ENCODE data around the gene SFT2D1. TPM values are rescaled to one million over a fixed set of nuclear protein-coding genes. Genes with fewer than 3 reads are reported as not detected.

SFT2D1 gene
- total RNA-seq, 4 donors from 2014 or later, result 41.1 to 59.4 (median 54.8) TPM

- no peak for TF ChIP-seq POLR2A (IDR thresholded peaks at IDR 0.05)
- no peak for TF ChIP-seq EP300 (IDR thresholded peaks at IDR 0.05)
- no peak for TF ChIP-seq CTCF (IDR thresholded peaks at IDR 0.05)
- 95 to 96% methylated on average over 4 of the region's 4 CpGs for WGBS, 2 donors
- Histone ChIP-seq H3K9me3 (peaks cover 0 to 10% (median 0%) of the 10 kb centered on the region in 4 donors), H3K4me3 (no peak overlapping the region), H3K36me3 (no peaks in the 10 kb centered on the region), H3K27me3 (no peaks in the 10 kb centered on the region), H3K4me1 (no peaks in the 10 kb centered on the region), H3K27ac (no peak overlapping the region)
- DNase-seq (ENCODE audit: low spot score in 2 of 2), result no peak
Measured at GRCh38 chr6:166354965-166355364, 12.6 kb upstream of the SFT2D1 start.

- Histone ChIP-seq H3K9me3 (peaks cover 0 to 17% (median 0%) of the 10 kb centered on the region in 4 donors), H3K27me3 (no peaks in the 10 kb centered on the region), H3K4me1 (no peaks in the 10 kb centered on the region), H3K4me3 (no peak overlapping the region), H3K27ac (no peak overlapping the region), H3K36me3 (no peaks in the 10 kb centered on the region)
- DNase-seq (ENCODE audit: low spot score in 2 of 2), result no peak
- TF ChIP-seq POLR2A (IDR thresholded peaks at IDR 0.05), result no peak
- no peak for TF ChIP-seq EP300 (IDR thresholded peaks at IDR 0.05)
- TF ChIP-seq CTCF (IDR thresholded peaks at IDR 0.05), result no peak
- WGBS, 2 donors, result 80 to 89% methylated on average over 4 of the region's 4 CpGs
Measured at GRCh38 chr6:166354143-166354542, 11.8 kb upstream of the SFT2D1 start.

GRCh38 chr6:166353507-166353906 is 11.2 kb upstream of the SFT2D1 start:
- TF ChIP-seq CTCF (IDR thresholded peaks at IDR 0.05), result no peak
- TF ChIP-seq POLR2A (IDR thresholded peaks at IDR 0.05), result no peak
- no peak for TF ChIP-seq EP300 (IDR thresholded peaks at IDR 0.05)
- 67 to 77% methylated on average over 1 of the region's 1 CpG for WGBS, 2 donors
- no peaks in the 10 kb centered on the region for H3K36me3 ChIP-seq

GRCh38 chr6:166352923-166353322 is 10.6 kb upstream of the SFT2D1 start:
- no peak for DNase-seq (ENCODE audit: low spot score in 2 of 2)
- H3K4me3 ChIP-seq, result no peak overlapping the region
- H3K36me3 ChIP-seq, result no peaks in the 10 kb centered on the region
- H3K27ac ChIP-seq, result no peak overlapping the region
- peaks cover 0 to 17% (median 0%) of the 10 kb centered on the region in 4 donors for H3K9me3 ChIP-seq
- H3K4me1 ChIP-seq, result no peaks in the 10 kb centered on the region
- no peak for TF ChIP-seq EP300 (IDR thresholded peaks at IDR 0.05)
- TF ChIP-seq POLR2A (IDR thresholded peaks at IDR 0.05), result no peak
- TF ChIP-seq CTCF (IDR thresholded peaks at IDR 0.05), result no peak
- H3K27me3 ChIP-seq, result no peaks in the 10 kb centered on the region

More at GRCh38 chr6:166353507-166353906, 11.2 kb upstream of the SFT2D1 start:
- H3K4me1 ChIP-seq, result no peaks in the 10 kb centered on the region
- no peak overlapping the region for H3K27ac ChIP-seq
- H3K27me3 ChIP-seq, result no peaks in the 10 kb centered on the region
- no peak overlapping the region for H3K4me3 ChIP-seq
- peaks cover 0 to 17% (median 0%) of the 10 kb centered on the region in 4 donors for H3K9me3 ChIP-seq
- no peak for DNase-seq (ENCODE audit: low spot score in 2 of 2)

GRCh38 chr6:166351715-166352285 is 9.5 kb upstream of the SFT2D1 start:
- Histone ChIP-seq H3K36me3 (no peaks in the 10 kb centered on the region), H3K4me3 (no peak overlapping the region), H3K27ac (no peak overlapping the region), H3K27me3 (no peaks in the 10 kb centered on the region), H3K9me3 (peaks cover 0 to 17% (median 0%) of the 10 kb centered on the region in 4 donors), H3K4me1 (no peaks in the 10 kb centered on the region)
- DNase-seq (ENCODE audit: low spot score in 2 of 2), result peak in 1 of 2 donors; percentile 13
- TF ChIP-seq POLR2A (IDR thresholded peaks at IDR 0.05), result no peak
- no peak for TF ChIP-seq CTCF (IDR thresholded peaks at IDR 0.05)
- no peak for TF ChIP-seq EP300 (IDR thresholded peaks at IDR 0.05)
- WGBS, 2 donors, result 11 to 23% methylated on average over 4 of the region's 4 CpGs
